Erythroblast (primary cell): Measurements from ENCODE around the gene TK2.

Source experiments
- DNase-seq, 2 experiments: peaks; one replicate each; lab custom pipeline; 2025; lab: John Stamatoyannopoulos, UW
- GATA1 ChIP-seq: IDR thresholded peaks from 2 replicates; pipeline ENCODE4 v1.6.1; 2011; ENCODE audit warnings: low read depth, mild to moderate bottlenecking, control low read depth, low read length, moderate library complexity
- POLR2A ChIP-seq: IDR thresholded peaks from 2 replicates; pipeline ENCODE4 v1.6.1; 2011; ENCODE audit warnings: mild to moderate bottlenecking, low read length

The TK2 gene

GRCh38 chr16:66478733-66479511, 71.0 kb downstream of the TK2 start:
- DNase-seq = peak; percentile 59 to 76
- TF ChIP-seq GATA1 (no peak), POLR2A (no peak)

DNA sequence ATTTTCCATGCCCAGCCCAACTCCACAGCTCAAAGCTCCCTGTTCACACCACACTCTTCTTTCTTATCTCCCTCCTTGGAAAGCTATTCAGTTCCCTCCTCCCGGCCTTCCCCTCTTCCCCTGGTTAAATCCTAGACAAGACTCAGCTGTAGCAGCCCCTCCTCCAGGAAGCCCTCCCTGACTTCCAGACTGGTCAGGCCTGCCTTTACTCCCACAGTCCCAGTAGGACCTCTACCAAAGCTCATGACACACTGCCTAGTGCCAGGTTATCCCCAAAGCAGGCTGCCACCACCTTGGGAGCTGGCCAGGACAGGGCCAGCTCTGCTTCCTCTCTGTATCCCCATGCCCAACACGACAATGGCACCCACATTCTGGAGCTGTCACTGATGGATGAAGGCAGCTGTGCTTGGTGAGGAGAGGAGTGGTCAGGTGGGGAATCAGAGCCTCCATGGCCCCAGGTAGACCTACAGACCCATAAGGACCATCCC, 72.8 kb downstream of the TK2 start:
- DNase-seq = no peak
- TF ChIP-seq GATA1 = no peak
- no peak for TF ChIP-seq POLR2A

GRCh38 chr16:66476328-66477027, 73.4 kb downstream of the TK2 start:
- peak in 1 of 2 experiments; percentile 7 for DNase-seq
- no peak for TF ChIP-seq GATA1
- no peak for TF ChIP-seq POLR2A

GRCh38 chr16:66475232-66475631, 74.7 kb downstream of the TK2 start:
- no peak for DNase-seq
- TF ChIP-seq GATA1 (no peak), POLR2A (no peak)

DNA sequence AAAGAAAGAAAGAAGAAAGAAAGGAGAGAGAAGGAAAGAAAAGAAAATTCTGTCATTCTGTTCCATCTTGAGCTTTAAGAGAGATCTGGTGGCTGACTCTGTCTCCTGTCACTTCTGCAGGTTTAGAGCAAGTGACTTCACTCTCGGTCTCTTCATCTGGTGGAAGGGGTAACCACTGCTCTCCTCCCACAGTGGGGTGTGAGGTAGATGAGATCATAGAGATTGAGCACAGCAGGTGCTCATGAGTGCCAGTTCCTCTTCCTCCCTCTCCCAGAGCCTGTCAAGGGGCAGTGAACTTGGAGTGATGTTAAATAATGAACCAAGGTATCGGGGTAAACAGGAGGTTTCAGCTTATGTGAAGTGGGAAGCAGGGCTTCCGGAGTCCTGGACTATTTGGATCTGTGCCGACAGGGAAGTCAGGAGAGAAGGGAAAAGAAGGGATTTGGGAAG, 75.1 kb downstream of the TK2 start:
- DNase-seq = no peak
- no peak for TF ChIP-seq POLR2A
- no peak for TF ChIP-seq GATA1

DNA sequence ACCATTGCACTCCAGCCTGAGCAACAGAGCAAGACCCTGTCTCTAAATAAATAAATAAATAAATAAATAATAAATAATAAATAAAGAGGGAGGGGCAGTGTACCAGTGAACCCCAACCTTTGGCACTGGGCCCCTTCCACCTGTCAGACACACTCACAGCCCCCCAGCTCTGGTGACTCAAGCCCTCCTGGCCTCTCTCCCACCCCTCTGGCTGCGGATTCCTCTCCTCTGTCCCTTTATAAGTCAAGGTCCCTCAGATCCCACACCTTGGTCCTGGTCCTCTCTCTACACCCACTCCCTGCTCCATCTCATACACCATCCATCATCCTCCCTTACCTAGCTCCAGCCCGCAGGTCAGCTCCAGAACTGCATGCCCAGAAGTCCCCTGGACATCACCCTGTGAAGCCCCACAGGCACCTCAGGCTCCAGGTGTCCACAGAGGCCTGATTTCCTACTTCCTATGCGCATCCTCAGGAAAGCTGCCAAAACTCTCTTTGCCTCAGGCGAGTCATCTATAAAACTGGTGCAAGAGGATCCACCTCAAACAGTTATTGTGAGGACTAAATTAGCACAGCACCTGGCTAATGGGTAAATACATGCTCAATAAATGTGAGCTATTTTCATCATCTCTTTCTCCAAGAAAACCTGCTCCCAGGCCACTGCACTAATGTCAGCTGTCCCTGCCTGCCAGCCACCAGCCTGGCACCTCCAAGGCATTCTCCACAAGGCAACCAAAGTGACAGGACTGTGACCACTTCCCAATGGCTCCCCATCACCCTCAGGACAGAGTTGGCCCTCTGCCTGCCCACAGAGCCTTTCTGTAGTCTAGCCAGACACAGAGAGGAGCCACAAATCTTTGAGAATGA, 76.0 kb downstream of the TK2 start:
- DNase-seq = no peak
- TF ChIP-seq GATA1 = no peak

DNA sequence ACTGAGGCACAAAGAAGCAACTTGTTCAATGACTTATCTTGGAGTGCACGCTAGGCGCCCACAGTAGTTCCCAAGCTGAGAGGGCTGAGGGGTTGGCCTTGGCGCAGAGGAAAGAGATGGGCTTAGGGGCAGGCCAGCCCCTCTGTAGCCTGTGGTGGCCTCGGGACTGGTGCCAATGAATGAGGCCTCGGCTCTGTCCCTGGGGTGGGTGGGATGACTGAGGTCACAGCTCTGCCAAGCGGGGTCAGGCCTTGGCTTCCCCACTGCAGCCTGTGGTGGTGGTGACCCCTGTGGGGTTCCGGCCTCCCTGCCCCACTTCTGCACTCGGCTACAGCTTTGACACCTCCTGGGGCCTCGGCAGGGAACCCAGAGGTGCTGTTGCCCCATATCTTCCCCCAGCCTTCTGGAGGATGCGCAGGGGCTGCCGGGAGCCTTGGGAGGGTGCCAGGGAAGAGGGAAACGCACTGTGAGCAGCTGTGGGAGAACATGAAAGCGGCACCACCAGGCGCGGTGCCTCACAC, 76.8 kb downstream of the TK2 start:
- TF ChIP-seq POLR2A = no peak
- no peak for TF ChIP-seq GATA1
- DNase-seq = no peak

GRCh38 chr16:66471716-66472393, 78.1 kb downstream of the TK2 start:
- no peak for DNase-seq
- TF ChIP-seq POLR2A (no peak), GATA1 (no peak)

GRCh38 chr16:66471264-66471663, 78.7 kb downstream of the TK2 start:
- TF ChIP-seq POLR2A (no peak), GATA1 (no peak)
- DNase-seq = no peak

- TF ChIP-seq POLR2A (no peak), GATA1 (no peak)
- DNase-seq = no peak
These were observed 79.4 kb downstream of the TK2 start for GRCh38 chr16:66470556-66470955.

DNA sequence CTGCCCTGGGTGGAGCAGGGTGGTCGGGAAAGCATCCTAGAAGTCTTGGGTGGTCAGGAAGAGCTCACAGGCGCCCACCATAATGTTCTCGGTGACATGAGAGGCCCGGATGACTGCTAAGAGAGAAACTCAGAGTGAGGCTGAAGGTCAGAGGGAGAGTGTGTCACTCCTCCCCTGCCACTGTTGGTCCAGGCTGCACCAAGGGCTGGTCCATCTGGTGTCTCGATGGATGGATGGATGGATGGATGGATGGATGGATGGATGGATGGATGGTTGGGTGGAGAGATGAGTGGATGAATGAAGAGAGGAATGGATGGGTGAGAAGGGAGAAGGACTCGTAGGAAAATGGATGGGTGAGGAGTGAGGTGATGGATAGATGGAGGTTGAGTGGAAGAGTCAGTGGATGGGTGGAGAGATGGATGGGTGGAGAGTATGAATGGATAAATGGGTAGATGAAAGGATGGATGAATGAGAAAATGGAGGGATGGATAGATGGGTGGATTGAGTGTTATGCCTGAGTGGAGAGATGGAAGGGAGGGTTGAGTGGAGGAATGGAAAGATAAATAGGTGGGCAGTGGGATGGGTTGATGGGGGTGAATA, 79.9 kb downstream of the TK2 start:
- TF ChIP-seq GATA1 = no peak
- TF ChIP-seq POLR2A = no peak
- DNase-seq = no peak

DNA sequence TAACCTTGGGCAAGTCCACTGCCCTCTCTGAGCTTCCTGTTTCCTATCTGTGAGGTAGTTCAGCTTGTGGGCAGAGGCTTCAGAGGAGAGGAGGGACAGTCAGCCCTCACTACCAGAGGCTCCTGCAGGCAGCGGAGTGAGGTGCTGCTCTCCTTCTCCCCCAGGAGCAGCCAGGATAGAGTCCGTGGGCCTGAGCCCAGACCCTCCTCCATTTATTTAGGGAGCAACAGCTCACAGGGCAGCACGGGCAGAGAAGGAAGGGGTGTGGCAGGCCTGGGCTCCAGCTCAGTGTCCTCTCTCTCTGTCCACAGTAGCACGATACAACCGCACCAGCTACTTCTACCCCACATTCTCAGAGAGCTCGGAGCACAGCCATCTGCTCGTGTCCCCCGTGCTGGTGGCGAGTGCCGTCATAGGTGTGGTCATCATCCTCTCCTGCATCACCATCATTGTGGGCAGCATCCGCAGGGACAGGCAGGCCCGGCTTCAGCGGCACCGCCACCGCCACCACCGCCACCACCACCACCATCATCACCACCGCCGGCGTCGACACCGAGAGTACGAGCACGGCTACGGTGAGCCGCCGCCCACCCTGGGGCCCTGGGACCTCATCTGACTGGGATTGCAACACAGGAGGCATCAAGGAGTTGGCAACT, 80.5 kb downstream of the TK2 start:
- TF ChIP-seq POLR2A (no peak), GATA1 (no peak)
- no peak for DNase-seq
